Liver (tissue), 9 donors: Measurements from ENCODE around the gene EXOC4. TPM values are rescaled to one million over a fixed set of nuclear protein-coding genes. Genes with fewer than 3 reads are reported as not detected.

Source experiments
- DNase-seq: peaks from one replicate; pipeline ENCODE4 v3.0.0-alpha.2; 2017; ENCODE audit warnings: low spot score
- H3K27ac ChIP-seq, 2 donors: one replicate each; pipeline ENCODE4 v1.7.0; 2013; ENCODE audit warnings: inconsistent platforms in 2 of 2, low read length in 2 of 2, control low read depth in 1 of 2, low read depth in 1 of 2, mild to moderate bottlenecking in 1 of 2
- H3K27me3 ChIP-seq, 4 donors: one replicate each; pipeline versions ENCODE4 v1.6.1 to v1.7.0; 2013; ENCODE audit warnings: low read length in 3 of 4, inconsistent platforms in 1 of 4, mild to moderate bottlenecking in 1 of 4, moderate library complexity in 1 of 4; ENCODE audit not compliant: control insufficient read depth in 4 of 4, insufficient read depth in 4 of 4
- H3K36me3 ChIP-seq, 4 donors: one replicate each; pipeline versions ENCODE4 v1.6.1 to v1.7.0; 2013; ENCODE audit warnings: low read length in 3 of 4, mild to moderate bottlenecking in 3 of 4, low read depth in 1 of 4, moderate library complexity in 1 of 4; ENCODE audit not compliant: control insufficient read depth in 4 of 4, insufficient read depth in 3 of 4
- H3K4me1 ChIP-seq, 4 donors: one replicate each; pipeline versions ENCODE4 v1.6.1 to v1.7.0; 2013; ENCODE audit warnings: low read length in 3 of 4, mild to moderate bottlenecking in 3 of 4, moderate library complexity in 1 of 4; ENCODE audit not compliant: control insufficient read depth in 4 of 4, insufficient read depth in 4 of 4
- H3K4me3 ChIP-seq, 3 donors: one replicate each; pipeline versions ENCODE4 v1.6.1 to v1.7.0; 2013; ENCODE audit warnings: low read length in 3 of 3, control low read depth in 1 of 3, low read depth in 1 of 3, mild to moderate bottlenecking in 1 of 3
- H3K9ac ChIP-seq, 2 donors: one replicate each; pipeline ENCODE4 v1.7.0; 2013; ENCODE audit warnings: low read length in 2 of 2, mild to moderate bottlenecking in 2 of 2, moderate library complexity in 2 of 2, control low read depth in 1 of 2, low read depth in 1 of 2
- H3K9me3 ChIP-seq, 4 donors: one replicate each; pipeline versions ENCODE4 v1.6.1 to v1.7.0; 2013; ENCODE audit warnings: low read length in 3 of 4; ENCODE audit not compliant: control insufficient read depth in 4 of 4
- EGR1 ChIP-seq, 2 donors: IDR thresholded peaks; 2 replicates each; pipeline ENCODE4 v1.6.1; 2016 to 2018; ENCODE audit warnings: antibody characterized with exemption in 2 of 2, low read depth in 2 of 2
- FOXA1 ChIP-seq: IDR thresholded peaks from 2 replicates; pipeline ENCODE4 v1.6.1; 2016; ENCODE audit warnings: antibody characterized with exemption
- FOXA2 ChIP-seq: IDR thresholded peaks from 2 replicates; pipeline ENCODE4 v1.6.1; 2016; ENCODE audit warnings: antibody characterized with exemption
- GABPA ChIP-seq, 2 donors: IDR thresholded peaks in 1 of 2; conservative IDR thresholded peaks in 1 of 2; 2 replicates each; pipeline ENCODE4 v1.6.1; 2016; ENCODE audit warnings: antibody characterized with exemption in 2 of 2, mild to moderate bottlenecking in 1 of 2, moderate library complexity in 1 of 2
- HNF4A ChIP-seq, 2 donors: conservative IDR thresholded peaks; 2 replicates each; pipeline ENCODE4 v1.6.1; 2016; ENCODE audit warnings: antibody characterized with exemption in 2 of 2, mild to moderate bottlenecking in 2 of 2
- HNF4G ChIP-seq: IDR thresholded peaks from 2 replicates; pipeline ENCODE4 v1.6.1; 2016; ENCODE audit warnings: antibody characterized with exemption
- JUND ChIP-seq, 2 donors: IDR thresholded peaks; 2 replicates each; pipeline ENCODE4 v1.6.1; 2016; ENCODE audit warnings: antibody characterized with exemption in 2 of 2
- NR2F2 ChIP-seq: IDR thresholded peaks from 2 replicates; pipeline ENCODE4 v1.6.1; 2016; ENCODE audit warnings: antibody characterized with exemption
- RAD21 ChIP-seq, 2 donors: IDR thresholded peaks; 2 replicates each; pipeline ENCODE4 v1.6.1; 2016; ENCODE audit warnings: antibody characterized with exemption in 2 of 2, mild to moderate bottlenecking in 2 of 2
- RXRA ChIP-seq, 2 donors: IDR thresholded peaks; 2 replicates each; pipeline ENCODE4 v1.6.1; 2017 to 2018; ENCODE audit warnings: antibody characterized with exemption in 2 of 2, mild to moderate bottlenecking in 1 of 2
- SP1 ChIP-seq: IDR thresholded peaks from 2 replicates; pipeline ENCODE4 v1.6.1; 2018; ENCODE audit warnings: antibody characterized with exemption, mild to moderate bottlenecking
- TAF1 ChIP-seq: conservative IDR thresholded peaks from 2 replicates; pipeline ENCODE4 v1.6.1; 2016; ENCODE audit warnings: antibody characterized with exemption, mild to moderate bottlenecking
- YY1 ChIP-seq: IDR thresholded peaks from 2 replicates; pipeline ENCODE4 v1.6.1; 2016; ENCODE audit warnings: antibody characterized with exemption, mild to moderate bottlenecking
- polyA plus RNA-seq, 2 donors: library from polyadenylated mRNA; stranded (reverse) in 1 of 2; unstranded in 1 of 2; fragments of 200-250 nt in 1 of 2; fragments of >200 nt in 1 of 2; fragmentation: Nextera tagmentation in 1 of 2; extraction: Ambion mirVana in 1 of 2; gene quantifications; one replicate each; pipeline versions ENCODE4 v1.2.1 to v1.2.3, GENCODE V29; 2013 to 2015
- total RNA-seq, 2 donors: library from RNA; depleted of rRNA; stranded (reverse); fragments of >200 nt; gene quantifications; one replicate each; pipeline ENCODE4 v1.2.3, GENCODE V29; 2014
- TF ChIP-seq, protein P1 (sequence below): IDR thresholded peaks from 2 replicates; pipeline ENCODE4 v1.6.1; 2016; ENCODE audit warnings: antibody characterized with exemption
- TF ChIP-seq, protein P2 (sequence below): IDR thresholded peaks from 2 replicates; pipeline ENCODE4 v1.6.1; 2016; ENCODE audit warnings: antibody characterized with exemption, mild to moderate bottlenecking
- TF ChIP-seq, protein P3 (sequence below): IDR thresholded peaks from 2 replicates; pipeline ENCODE4 v1.6.1; 2016; ENCODE audit warnings: antibody characterized with exemption
- TF ChIP-seq, protein P4 (sequence below): fragments of 150-350 bp; IDR thresholded peaks from 2 replicates; pipeline ENCODE4 v1.5.1; 2017; ENCODE audit warnings: improper control_type of control experiment, low read depth, low read length; ENCODE audit not compliant: missing input control
- TF ChIP-seq, protein P5 (sequence below): IDR thresholded peaks from 2 replicates; pipeline ENCODE4 v1.6.1; 2016; ENCODE audit warnings: antibody characterized with exemption
- donor health status: healthy.
- donor health status: healthy.
- donor health status: healthy.
- donor health status: healthy.
- donor health status: healthy.

The EXOC4 gene
- total and polyA plus RNA-seq, 4 donors, result 9.5 to 55.9 (median 23.6) TPM

DNA sequence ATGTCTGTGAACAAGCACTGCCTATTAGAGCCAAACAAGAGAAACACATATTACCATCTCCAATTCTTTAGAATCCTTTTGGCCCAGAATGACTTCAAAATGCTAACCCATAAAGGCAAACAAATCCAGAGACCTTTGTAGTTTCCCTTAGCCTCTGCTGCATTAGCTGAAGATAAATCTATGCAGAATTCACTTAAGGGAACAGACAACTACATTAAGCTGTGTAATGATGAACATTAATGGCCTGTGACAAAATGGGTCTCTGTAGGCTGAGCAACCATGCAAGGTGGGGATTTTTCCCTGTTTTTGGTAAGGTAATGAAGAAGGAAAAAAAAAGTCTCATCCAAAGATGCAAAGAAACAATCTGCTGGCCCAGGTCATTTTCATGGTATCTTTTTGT is 411.6 kb downstream of the EXOC4 start:
- H3K36me3 ChIP-seq, result no peaks in the 10 kb centered on the region
- H3K27me3 ChIP-seq, result no peaks in the 10 kb centered on the region
- no peak overlapping the region for H3K4me3 ChIP-seq
- H3K4me1 ChIP-seq, result no peaks in the 10 kb centered on the region
- no peaks in the 10 kb centered on the region for H3K9me3 ChIP-seq
- TF ChIP-seq, protein P1, sequence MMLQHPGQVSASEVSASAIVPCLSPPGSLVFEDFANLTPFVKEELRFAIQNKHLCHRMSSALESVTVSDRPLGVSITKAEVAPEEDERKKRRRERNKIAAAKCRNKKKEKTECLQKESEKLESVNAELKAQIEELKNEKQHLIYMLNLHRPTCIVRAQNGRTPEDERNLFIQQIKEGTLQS, result no peak
- TF ChIP-seq HNF4G (no peak), SP1 (no peak), TAF1 (no peak), RAD21 (IDR thresholded peaks at IDR 0.05) (no peak), JUND (IDR thresholded peaks at IDR 0.05) (no peak), FOXA2 (no peak), YY1 (no peak), RXRA (IDR thresholded peaks at IDR 0.05) (no peak), FOXA1 (no peak), NR2F2 (no peak), GABPA (IDR thresholded peaks at IDR 0.05 in 1 of 2, conservative IDR thresholded peaks at IDR 0.05 in 1 of 2) (no peak), EGR1 (IDR thresholded peaks at IDR 0.05; ENCODE audit: low read depth in 2 of 2) (no peak), HNF4A (conservative IDR thresholded peaks at IDR 0.05) (no peak)
- TF ChIP-seq, protein P2, sequence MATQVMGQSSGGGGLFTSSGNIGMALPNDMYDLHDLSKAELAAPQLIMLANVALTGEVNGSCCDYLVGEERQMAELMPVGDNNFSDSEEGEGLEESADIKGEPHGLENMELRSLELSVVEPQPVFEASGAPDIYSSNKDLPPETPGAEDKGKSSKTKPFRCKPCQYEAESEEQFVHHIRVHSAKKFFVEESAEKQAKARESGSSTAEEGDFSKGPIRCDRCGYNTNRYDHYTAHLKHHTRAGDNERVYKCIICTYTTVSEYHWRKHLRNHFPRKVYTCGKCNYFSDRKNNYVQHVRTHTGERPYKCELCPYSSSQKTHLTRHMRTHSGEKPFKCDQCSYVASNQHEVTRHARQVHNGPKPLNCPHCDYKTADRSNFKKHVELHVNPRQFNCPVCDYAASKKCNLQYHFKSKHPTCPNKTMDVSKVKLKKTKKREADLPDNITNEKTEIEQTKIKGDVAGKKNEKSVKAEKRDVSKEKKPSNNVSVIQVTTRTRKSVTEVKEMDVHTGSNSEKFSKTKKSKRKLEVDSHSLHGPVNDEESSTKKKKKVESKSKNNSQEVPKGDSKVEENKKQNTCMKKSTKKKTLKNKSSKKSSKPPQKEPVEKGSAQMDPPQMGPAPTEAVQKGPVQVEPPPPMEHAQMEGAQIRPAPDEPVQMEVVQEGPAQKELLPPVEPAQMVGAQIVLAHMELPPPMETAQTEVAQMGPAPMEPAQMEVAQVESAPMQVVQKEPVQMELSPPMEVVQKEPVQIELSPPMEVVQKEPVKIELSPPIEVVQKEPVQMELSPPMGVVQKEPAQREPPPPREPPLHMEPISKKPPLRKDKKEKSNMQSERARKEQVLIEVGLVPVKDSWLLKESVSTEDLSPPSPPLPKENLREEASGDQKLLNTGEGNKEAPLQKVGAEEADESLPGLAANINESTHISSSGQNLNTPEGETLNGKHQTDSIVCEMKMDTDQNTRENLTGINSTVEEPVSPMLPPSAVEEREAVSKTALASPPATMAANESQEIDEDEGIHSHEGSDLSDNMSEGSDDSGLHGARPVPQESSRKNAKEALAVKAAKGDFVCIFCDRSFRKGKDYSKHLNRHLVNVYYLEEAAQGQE, result no peak
- TF ChIP-seq, protein P3, sequence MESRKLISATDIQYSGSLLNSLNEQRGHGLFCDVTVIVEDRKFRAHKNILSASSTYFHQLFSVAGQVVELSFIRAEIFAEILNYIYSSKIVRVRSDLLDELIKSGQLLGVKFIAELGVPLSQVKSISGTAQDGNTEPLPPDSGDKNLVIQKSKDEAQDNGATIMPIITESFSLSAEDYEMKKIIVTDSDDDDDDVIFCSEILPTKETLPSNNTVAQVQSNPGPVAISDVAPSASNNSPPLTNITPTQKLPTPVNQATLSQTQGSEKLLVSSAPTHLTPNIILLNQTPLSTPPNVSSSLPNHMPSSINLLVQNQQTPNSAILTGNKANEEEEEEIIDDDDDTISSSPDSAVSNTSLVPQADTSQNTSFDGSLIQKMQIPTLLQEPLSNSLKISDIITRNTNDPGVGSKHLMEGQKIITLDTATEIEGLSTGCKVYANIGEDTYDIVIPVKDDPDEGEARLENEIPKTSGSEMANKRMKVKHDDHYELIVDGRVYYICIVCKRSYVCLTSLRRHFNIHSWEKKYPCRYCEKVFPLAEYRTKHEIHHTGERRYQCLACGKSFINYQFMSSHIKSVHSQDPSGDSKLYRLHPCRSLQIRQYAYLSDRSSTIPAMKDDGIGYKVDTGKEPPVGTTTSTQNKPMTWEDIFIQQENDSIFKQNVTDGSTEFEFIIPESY, result no peak
- TF ChIP-seq, protein P4, sequence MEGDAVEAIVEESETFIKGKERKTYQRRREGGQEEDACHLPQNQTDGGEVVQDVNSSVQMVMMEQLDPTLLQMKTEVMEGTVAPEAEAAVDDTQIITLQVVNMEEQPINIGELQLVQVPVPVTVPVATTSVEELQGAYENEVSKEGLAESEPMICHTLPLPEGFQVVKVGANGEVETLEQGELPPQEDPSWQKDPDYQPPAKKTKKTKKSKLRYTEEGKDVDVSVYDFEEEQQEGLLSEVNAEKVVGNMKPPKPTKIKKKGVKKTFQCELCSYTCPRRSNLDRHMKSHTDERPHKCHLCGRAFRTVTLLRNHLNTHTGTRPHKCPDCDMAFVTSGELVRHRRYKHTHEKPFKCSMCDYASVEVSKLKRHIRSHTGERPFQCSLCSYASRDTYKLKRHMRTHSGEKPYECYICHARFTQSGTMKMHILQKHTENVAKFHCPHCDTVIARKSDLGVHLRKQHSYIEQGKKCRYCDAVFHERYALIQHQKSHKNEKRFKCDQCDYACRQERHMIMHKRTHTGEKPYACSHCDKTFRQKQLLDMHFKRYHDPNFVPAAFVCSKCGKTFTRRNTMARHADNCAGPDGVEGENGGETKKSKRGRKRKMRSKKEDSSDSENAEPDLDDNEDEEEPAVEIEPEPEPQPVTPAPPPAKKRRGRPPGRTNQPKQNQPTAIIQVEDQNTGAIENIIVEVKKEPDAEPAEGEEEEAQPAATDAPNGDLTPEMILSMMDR, result no peak
- TF ChIP-seq, protein P5, sequence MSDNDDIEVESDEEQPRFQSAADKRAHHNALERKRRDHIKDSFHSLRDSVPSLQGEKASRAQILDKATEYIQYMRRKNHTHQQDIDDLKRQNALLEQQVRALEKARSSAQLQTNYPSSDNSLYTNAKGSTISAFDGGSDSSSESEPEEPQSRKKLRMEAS, result no peak
- no peak overlapping the region for H3K27ac ChIP-seq
- DNase-seq, result no peak
- H3K9ac ChIP-seq, result no peak overlapping the region
